ENCODE results near the gene ZBTB17.

ZBTB17 gene

DNA sequence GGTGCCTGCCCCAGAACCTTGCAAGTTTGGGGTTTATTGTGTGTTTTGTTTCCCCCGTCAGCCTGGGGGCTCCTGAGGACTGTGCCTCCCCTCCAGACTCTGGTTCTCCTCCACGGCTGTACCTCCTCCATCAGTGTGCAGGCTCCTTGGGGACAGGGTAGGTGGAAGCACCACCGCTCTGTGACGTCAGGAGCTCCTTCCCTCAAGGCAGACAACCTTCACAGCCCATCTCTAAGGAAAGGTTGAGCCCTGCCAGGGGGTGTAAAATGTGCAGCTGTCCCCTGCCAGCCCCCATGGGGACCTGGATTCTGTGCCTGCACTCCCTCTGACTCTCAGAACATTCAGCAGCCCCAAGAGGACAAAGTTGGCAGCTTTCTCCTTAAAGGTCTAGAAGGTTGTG is 42.4 kb upstream of the ZBTB17 start:
- TF ChIP-seq, protein P1, sequence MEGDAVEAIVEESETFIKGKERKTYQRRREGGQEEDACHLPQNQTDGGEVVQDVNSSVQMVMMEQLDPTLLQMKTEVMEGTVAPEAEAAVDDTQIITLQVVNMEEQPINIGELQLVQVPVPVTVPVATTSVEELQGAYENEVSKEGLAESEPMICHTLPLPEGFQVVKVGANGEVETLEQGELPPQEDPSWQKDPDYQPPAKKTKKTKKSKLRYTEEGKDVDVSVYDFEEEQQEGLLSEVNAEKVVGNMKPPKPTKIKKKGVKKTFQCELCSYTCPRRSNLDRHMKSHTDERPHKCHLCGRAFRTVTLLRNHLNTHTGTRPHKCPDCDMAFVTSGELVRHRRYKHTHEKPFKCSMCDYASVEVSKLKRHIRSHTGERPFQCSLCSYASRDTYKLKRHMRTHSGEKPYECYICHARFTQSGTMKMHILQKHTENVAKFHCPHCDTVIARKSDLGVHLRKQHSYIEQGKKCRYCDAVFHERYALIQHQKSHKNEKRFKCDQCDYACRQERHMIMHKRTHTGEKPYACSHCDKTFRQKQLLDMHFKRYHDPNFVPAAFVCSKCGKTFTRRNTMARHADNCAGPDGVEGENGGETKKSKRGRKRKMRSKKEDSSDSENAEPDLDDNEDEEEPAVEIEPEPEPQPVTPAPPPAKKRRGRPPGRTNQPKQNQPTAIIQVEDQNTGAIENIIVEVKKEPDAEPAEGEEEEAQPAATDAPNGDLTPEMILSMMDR (IDR thresholded peaks at IDR 0.05) = no peak

DNA sequence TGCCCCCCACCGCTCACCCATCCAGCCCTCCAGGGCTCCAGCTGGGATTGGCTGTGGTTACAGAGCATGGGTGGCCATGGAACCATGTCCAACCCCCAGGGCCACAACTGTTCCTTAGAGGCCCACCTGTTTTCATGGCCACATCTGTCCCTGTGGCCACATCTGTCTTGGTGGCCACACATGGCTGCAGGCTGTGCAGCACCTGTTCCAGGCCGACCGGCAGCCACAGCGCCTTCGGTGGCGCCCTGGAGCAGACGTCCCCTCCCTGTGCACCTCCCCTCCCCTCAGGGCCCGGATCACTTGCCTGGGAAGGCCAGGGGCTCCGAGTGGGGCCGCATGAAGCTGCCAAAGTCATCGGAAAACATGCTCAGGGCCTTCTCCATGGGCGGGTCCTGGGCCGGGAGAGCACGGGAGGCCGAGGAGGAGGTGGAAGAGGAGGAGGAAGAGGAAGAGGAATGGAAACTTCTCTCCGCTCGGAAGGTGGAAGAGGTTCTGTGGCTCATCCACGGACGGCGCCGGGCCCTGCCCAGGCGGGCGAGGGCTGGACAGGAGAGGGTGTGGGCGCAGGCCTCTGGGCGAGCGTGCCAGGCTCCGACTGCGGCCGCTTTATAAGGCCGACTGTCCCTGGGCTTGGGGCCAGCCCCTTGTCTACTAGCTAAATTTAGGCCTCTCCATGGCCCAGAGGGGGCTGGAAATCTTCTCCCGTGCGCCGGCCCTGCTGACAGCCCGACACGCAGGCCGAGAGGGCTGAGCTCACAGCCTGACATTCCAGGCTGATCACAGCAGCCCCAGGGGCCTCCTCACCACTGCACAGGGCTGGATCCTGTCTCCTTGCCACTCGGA is 41.8 kb upstream of the ZBTB17 start, which contains the start of gene HSPB7:
HSPB7 (minus strand) TSS at position 583 of the 843 bp plus-strand sequence; CDS start at position 503, 80 bp downstream.
- TF ChIP-seq, protein P1 (IDR thresholded peaks at IDR 0.05) = no peak

DNA sequence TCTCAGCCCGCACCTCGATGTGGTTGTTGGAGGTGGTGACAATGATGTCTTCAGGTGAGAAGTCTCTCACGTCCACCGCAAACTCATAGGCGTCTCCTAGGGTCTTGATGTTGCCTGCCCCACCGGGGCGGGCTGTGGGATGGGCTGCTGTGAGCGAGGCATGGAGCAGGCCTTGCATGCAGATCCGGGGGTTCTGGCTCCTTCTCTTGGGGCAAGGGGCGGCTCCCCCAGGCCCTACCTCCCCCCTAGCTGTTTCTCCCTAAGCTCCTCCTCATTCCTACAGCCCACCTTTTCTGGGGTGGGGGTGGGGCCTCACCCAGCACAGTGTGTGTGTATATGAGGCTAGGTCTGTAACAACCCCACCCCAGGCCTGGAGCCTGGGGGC is 41.2 kb upstream of the ZBTB17 start:
- TF ChIP-seq, protein P1 (IDR thresholded peaks at IDR 0.05) = no peak

DNA sequence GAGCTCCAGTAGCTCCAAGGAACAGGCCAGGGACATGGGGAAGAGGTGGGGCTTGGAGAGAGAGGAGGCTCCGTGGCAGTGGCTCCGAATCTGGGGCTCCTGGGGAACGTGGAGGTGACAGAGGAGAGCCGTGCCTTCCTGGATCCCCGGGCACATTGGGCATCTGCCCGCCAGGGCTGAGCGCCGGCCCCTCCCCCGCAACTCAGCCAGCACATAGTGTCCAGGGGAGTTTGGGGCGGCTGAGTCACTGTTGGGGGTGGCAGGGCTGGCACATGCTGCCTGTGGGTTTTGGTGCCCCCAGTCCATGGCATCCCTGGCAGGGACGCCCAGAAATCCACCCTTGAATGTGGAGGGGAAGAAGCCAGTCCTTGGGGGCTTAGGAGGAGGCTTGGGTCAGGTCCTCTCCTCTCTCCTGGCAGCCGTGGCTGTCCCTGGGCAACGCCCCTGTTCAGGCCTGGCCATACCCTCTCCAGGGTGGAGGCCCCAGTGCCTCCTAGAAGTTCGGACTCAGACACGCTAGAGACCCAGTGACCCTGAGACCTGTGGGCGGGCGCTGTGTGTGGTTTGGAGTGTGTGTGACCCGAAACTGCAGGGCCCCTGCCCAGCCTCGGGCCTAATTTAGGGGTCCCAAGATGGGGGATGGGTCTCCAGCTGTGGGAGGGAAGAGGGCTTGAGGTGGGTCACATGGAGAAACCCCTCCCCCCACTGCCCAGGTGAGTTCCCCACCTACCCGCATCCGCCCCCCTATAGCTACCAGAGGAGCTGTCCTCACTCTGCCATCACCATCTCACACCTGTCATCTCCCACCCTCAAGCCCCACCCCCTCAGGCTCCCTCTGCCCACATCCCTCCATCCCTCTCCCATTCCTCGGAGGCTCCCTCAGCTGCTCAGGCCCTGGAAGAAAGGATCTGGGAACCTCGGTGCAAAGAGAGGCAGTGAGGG is 40.3 kb upstream of the ZBTB17 start:
- TF ChIP-seq, protein P1 (IDR thresholded peaks at IDR 0.05) = no peak

DNA sequence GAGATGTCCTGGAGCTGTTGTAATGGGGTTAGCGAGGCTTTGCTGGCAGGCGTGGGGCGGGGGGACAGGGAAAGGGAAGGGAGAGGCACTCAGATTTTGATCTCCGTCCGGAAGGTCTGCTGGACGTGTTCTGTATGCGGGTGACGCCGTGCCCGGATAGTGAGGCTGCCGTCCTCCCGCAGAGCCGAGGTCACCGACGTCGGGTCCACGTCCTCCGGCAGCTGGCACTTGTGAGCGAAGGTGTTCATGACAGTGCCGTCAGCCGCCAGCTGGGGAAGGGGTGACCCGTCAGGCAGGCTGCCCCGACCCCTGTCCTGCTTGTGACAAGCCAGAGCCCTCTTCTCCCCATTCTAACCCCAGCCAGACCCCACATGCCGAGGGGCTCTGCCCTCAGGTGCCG is 39.6 kb upstream of the ZBTB17 start:
- TF ChIP-seq, protein P1 (IDR thresholded peaks at IDR 0.05) = no peak

DNA sequence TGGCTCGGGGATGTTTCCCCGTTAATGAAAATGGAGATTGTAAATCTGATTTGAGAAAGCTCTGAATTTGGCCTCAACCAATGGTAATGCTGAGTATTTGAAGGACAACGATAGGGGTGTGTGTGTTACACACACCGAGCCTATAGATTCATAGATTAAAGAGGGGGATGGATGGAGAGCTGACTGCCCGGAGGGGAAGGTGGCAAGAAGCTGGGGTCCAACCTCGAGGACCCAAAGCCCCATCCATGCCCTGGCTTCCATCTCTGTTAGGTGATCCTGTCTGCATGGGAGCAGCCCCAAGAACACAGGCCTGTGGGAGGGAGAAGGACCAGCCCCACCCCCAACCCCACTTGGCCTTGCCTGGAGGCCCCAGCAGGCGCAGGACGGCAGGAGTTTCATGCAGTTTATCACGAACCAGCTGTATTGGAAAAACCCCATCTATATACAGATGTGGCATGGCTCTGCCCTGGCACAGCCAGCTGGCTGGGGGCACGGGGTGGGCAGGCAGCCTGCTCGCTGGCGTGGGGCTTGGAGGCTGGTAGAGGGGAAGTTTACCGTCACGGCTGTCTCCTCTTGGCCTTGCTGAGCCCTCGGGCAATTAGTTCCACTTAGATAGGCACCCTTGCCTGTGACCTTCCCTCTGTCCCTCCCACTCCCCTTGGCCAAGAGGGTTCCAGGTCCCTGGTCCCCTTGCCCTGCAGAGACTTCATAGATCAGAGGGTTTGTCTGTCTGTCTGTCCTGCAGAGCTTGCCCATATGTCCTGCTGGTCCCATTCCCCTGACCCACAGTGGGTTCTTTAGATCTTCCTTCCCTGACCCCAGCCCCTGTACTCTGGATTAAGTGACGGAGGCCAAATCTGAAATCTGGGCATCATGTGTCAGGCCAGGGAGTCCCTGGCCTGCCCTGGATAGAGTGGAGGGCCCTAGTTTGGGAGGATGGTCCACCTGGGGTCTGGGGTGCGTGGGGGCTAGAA is 38.9 kb upstream of the ZBTB17 start:
- TF ChIP-seq, protein P1 (IDR thresholded peaks at IDR 0.05) = no peak

DNA sequence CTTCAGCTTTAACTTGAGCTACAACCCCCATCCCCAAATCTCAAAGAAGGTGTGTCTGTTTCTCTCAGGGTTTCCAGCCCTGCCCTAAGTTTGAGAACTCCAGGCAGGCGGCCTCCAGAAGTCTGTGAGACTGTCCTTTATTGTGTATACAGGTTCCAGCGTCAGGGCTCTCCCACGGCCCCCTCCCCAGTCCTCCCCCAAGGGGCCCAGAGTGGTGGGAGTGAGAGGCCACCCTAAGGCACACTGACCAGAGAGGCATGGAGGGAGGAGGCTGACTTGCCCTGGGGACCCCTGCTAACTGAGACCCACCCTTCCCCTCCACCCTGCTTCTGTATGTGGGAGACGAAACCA is 38.0 kb upstream of the ZBTB17 start:
- TF ChIP-seq, protein P1 (IDR thresholded peaks at IDR 0.05) = no peak

Data from LNCAP (cell line).